Neuronal stem cell (in vitro differentiated cells): Measurements from ENCODE around the gene TRMT61A.

ENCODE experiments used
- DNase-seq: peaks from one replicate; pipeline ENCODE4 v3.0.0-alpha.2; 2013; ENCODE audit warnings: low spot score
- H2AFZ ChIP-seq: one replicate; pipeline ENCODE4 v1.6.1; 2013; ENCODE audit warnings: mild to moderate bottlenecking, low read length, inconsistent platforms
- H2AK5ac ChIP-seq: 2 replicates; pipeline ENCODE4 v1.6.1; 2013; ENCODE audit warnings: low read depth, mild to moderate bottlenecking, inconsistent platforms, low read length, moderate library complexity, mixed read lengths
- H2BK120ac ChIP-seq: 2 replicates; pipeline ENCODE4 v1.6.1; 2013; ENCODE audit warnings: low read depth, mild to moderate bottlenecking, inconsistent platforms, low read length, moderate library complexity, mixed read lengths
- H2BK12ac ChIP-seq: one replicate; pipeline ENCODE4 v1.6.1; 2013; ENCODE audit warnings: low read length, inconsistent platforms
- H2BK15ac ChIP-seq: 2 replicates; pipeline ENCODE4 v1.6.1; 2013; ENCODE audit warnings: mild to moderate bottlenecking, low read length, inconsistent platforms, mixed read lengths
- H2BK5ac ChIP-seq: one replicate; pipeline ENCODE4 v1.6.1; 2013; ENCODE audit warnings: inconsistent platforms, mild to moderate bottlenecking, low read length, moderate library complexity
- H3K14ac ChIP-seq: one replicate; pipeline ENCODE4 v1.6.1; 2013; ENCODE audit warnings: low read length, inconsistent platforms
- H3K18ac ChIP-seq: 2 replicates; pipeline ENCODE4 v1.6.1; 2013; ENCODE audit warnings: low read length, inconsistent platforms
- H3K23ac ChIP-seq: 2 replicates; pipeline ENCODE4 v1.6.1; 2013; ENCODE audit warnings: low read depth, mild to moderate bottlenecking, mixed read lengths, low read length, inconsistent platforms; ENCODE audit not compliant: poor library complexity
- H3K27ac ChIP-seq: replicated peaks from 3 replicates; pipeline ENCODE4 v1.5.1; 2013; ENCODE audit warnings: low read length, inconsistent platforms
- H3K27me3 ChIP-seq, 3 experiments: 2 replicates each; pipeline ENCODE4 v1.6.1; 2013; ENCODE audit warnings: low read length in 3 of 3, mild to moderate bottlenecking in 2 of 3, inconsistent platforms in 1 of 3, low read depth in 1 of 3, mixed read lengths in 1 of 3, moderate library complexity in 1 of 3; ENCODE audit not compliant: control insufficient read depth in 3 of 3, insufficient read depth in 3 of 3
- H3K36me3 ChIP-seq, 2 donors: replicated peaks in 1 of 2; 2 replicates each; pipeline ENCODE4 v1.6.1; 2013; ENCODE audit warnings: low read length in 2 of 2; ENCODE audit not compliant: control insufficient read depth in 2 of 2, insufficient read depth in 2 of 2
- H3K4ac ChIP-seq: 2 replicates; pipeline ENCODE4 v1.6.1; 2013; ENCODE audit warnings: inconsistent platforms, mild to moderate bottlenecking, low read length, moderate library complexity
- H3K4me1 ChIP-seq, 2 donors: 1 replicate in 1 of 2; 2 replicates in 1 of 2; pipeline ENCODE4 v1.6.1; 2013; ENCODE audit warnings: low read length in 2 of 2, low read depth in 1 of 2; ENCODE audit not compliant: control insufficient read depth in 2 of 2, insufficient read depth in 1 of 2
- H3K4me2 ChIP-seq: one replicate; pipeline ENCODE4 v1.6.1; 2013; ENCODE audit warnings: mild to moderate bottlenecking, low read length, inconsistent platforms; ENCODE audit not compliant: insufficient read depth, poor library complexity, severe bottlenecking
- H3K4me3 ChIP-seq, 2 donors: 2 replicates each; pipeline ENCODE4 v1.5.1; 2013; ENCODE audit warnings: low read length in 2 of 2, mild to moderate bottlenecking in 2 of 2, inconsistent platforms in 1 of 2, moderate library complexity in 1 of 2
- H3K79me1 ChIP-seq: one replicate; pipeline ENCODE4 v1.6.1; 2013; ENCODE audit warnings: low read depth, mild to moderate bottlenecking, inconsistent platforms, low read length, moderate library complexity
- H3K9ac ChIP-seq: one replicate; pipeline ENCODE4 v1.6.1; 2013; ENCODE audit warnings: mild to moderate bottlenecking, low read depth, low read length, inconsistent platforms; ENCODE audit not compliant: poor library complexity
- H3K9me3 ChIP-seq, 2 donors: replicated peaks in 1 of 2; 2 replicates each; pipeline versions ENCODE3 to v1.6.1; 2013; ENCODE audit warnings: low read length in 2 of 2, mild to moderate bottlenecking in 2 of 2, inconsistent platforms in 1 of 2, low read depth in 1 of 2, mixed read lengths in 1 of 2, moderate library complexity in 1 of 2; ENCODE audit not compliant: control insufficient read depth in 2 of 2, insufficient read depth in 1 of 2
- H4K8ac ChIP-seq: one replicate; pipeline ENCODE4 v1.6.1; 2013; ENCODE audit warnings: low read depth, mild to moderate bottlenecking, inconsistent platforms, low read length, moderate library complexity
- H4K91ac ChIP-seq: one replicate; pipeline ENCODE4 v1.6.1; 2013; ENCODE audit warnings: low read length, low read depth, mild to moderate bottlenecking, inconsistent platforms; ENCODE audit not compliant: poor library complexity
- WGBS, 2 donors: extraction: QIAGEN DNeasy Blood & Tissue Kit; methylation state at CpG; one replicate each; pipeline ENCODE4 v1.1.7; 2013; ENCODE audit warnings: missing lambda C conversion rate in 2 of 2, mixed read lengths in 1 of 2; ENCODE audit not compliant: insufficient read length in 2 of 2, insufficient replicate concordance in 1 of 2; ENCODE audit errors: extremely low coverage in 2 of 2; 5-methylcytosine and 5-hydroxymethylcytosine counted together

Gene TRMT61A

DNA sequence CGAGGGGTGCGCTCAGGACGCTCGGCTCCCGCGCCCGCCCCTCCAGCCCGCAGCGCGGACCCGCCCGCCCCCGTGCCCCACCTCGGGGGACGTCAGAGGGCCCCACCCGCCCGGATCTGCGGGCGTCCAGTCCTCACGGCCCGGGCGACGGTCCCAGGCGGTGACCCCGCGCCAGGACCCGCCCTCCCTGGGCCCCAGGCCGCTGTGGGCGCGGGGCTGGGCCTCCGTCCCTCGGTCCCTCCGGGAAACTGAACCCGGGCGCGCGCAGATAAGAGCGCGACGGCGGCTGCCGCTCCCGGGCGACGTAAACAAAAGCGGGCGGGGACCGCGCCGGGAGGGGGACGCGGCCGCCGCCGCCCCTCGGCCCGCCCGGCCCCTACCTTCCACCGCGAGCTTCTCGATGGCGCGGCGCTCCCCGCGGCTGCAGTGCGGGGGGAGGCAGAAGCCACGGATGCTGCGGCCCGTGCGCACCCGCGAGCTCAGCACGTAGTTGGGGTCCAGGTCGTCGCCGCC lies 7.5 kb upstream of the TRMT61A start:
- peak overlapping the region; percentile 98 to 100 for H3K4me3 ChIP-seq
- peaks cover 22 to 62% of the 10 kb centered on the region in 2 donors for H3K4me1 ChIP-seq
- peak overlapping the region; percentile 96 for H2AK5ac ChIP-seq
- peak overlapping the region; percentile 87 for H2BK5ac ChIP-seq
- H2BK120ac ChIP-seq: peak overlapping the region; percentile 91
- peaks cover 0 to 18% (median 2%) of the 10 kb centered on the region in 3 experiments for H3K27me3 ChIP-seq
- DNase-seq: no peak
- H4K91ac ChIP-seq: no peak overlapping the region
- no CpG with 5 or more reads among the region's 77 CpGs for WGBS, 2 donors
- peak overlapping the region; percentile 91 for H3K23ac ChIP-seq
- H2AFZ ChIP-seq: no peak overlapping the region
- H3K14ac ChIP-seq: peak overlapping the region; percentile 99
- H2BK12ac ChIP-seq: peak overlapping the region; percentile 90
- no peak overlapping the region for H4K8ac ChIP-seq
- peaks cover 13% of the 10 kb centered on the region for H3K79me1 ChIP-seq
- H2BK15ac ChIP-seq: peak overlapping the region; percentile 45
- no peak overlapping the region for H3K4ac ChIP-seq
- peak overlapping the region; percentile 75 for H3K4me2 ChIP-seq
- H3K9ac ChIP-seq: peak overlapping the region; percentile 97
- no peak overlapping the region for H3K27ac ChIP-seq
- peaks cover 13 to 27% of the 10 kb centered on the region in 2 donors for H3K36me3 ChIP-seq
- no peaks in the 10 kb centered on the region for H3K9me3 ChIP-seq
- peak overlapping the region; percentile 98 for H3K18ac ChIP-seq

- Histone ChIP-seq H3K23ac (peak overlapping the region; percentile 91), H3K27me3 (peaks cover 0 to 18% (median 2%) of the 10 kb centered on the region in 3 experiments), H3K9ac (peak overlapping the region; percentile 97), H2AFZ (no peak overlapping the region), H3K18ac (peak overlapping the region; percentile 98), H3K4ac (no peak overlapping the region), H3K79me1 (peaks cover 13% of the 10 kb centered on the region), H3K27ac (no peak overlapping the region), H3K9me3 (no peaks in the 10 kb centered on the region), H3K36me3 (peaks cover 13 to 27% of the 10 kb centered on the region in 2 donors), H3K14ac (peak overlapping the region; percentile 99), H2BK12ac (peak overlapping the region; percentile 93), H2BK120ac (peak overlapping the region; percentile 91), H2BK15ac (peak overlapping the region; percentile 45), H4K91ac (no peak overlapping the region), H3K4me3 (peak overlapping the region; percentile 98 to 100), H2BK5ac (peak overlapping the region; percentile 87), H4K8ac (no peak overlapping the region), H2AK5ac (peak overlapping the region; percentile 96), H3K4me1 (peaks cover 22 to 57% of the 10 kb centered on the region in 2 donors), H3K4me2 (peak overlapping the region; percentile 75)
- WGBS, 2 donors: no CpG with 5 or more reads among the region's 74 CpGs
- no peak for DNase-seq
Observed at GRCh38 chr14:103521951-103522563, 6.9 kb upstream of the TRMT61A start.

GRCh38 chr14:103522649-103523574 lies 6.1 kb upstream of the TRMT61A start, which contains the start of gene CKB:
TSS of gene CKB (minus strand) at chr14:103522830. CDS start at chr14:103522493, 337 bp downstream.
- peak within 1 kb of the TSS; percentile 99 for H3K14ac ChIP-seq
- peak within 1 kb of the TSS; percentile 87 for H2BK5ac ChIP-seq
- H3K27me3 ChIP-seq: peaks cover 0 to 18% (median 2%) of the 10 kb centered on the region in 3 experiments
- peak within 1 kb of the TSS; percentile 98 for H3K18ac ChIP-seq
- peak within 1 kb of the TSS; percentile 91 for H3K23ac ChIP-seq
- H3K79me1 ChIP-seq: peaks cover 13% of the 10 kb centered on the region
- H2AFZ ChIP-seq: peak within 1 kb of the TSS; percentile 93
- DNase-seq: peak; percentile 74
- no peak within 1 kb of the TSS for H3K4ac ChIP-seq
- H2BK15ac ChIP-seq: peak within 1 kb of the TSS; percentile 81
- H3K36me3 ChIP-seq: peaks cover 13 to 27% of the 10 kb centered on the region in 2 donors
- H3K9ac ChIP-seq: peak within 1 kb of the TSS; percentile 97
- H3K4me1 ChIP-seq: peaks cover 22 to 53% of the 10 kb centered on the region in 2 donors
- no peak within 1 kb of the TSS for H4K8ac ChIP-seq
- H3K4me3 ChIP-seq: peak within 1 kb of the TSS; percentile 98 to 100
- no peak within 1 kb of the TSS for H4K91ac ChIP-seq
- H2BK12ac ChIP-seq: peak within 1 kb of the TSS; percentile 93
- H3K27ac ChIP-seq: no peak within 1 kb of the TSS
- peak within 1 kb of the TSS; percentile 94 for H3K4me2 ChIP-seq
- H2AK5ac ChIP-seq: peak within 1 kb of the TSS; percentile 96
- no peaks in the 10 kb centered on the region for H3K9me3 ChIP-seq
- H2BK120ac ChIP-seq: peak within 1 kb of the TSS; percentile 91
- no CpG with 5 or more reads among the region's 107 CpGs for WGBS, 2 donors
